T-helper 22 cell (primary cell): ENCODE measurements around the gene SLC27A1.
"Not testable (repeated sequence)": the region's sequence is repeated elsewhere in the genome, so short reads cannot be mapped to it uniquely, and the experiment has no call there.

ENCODE experiments used
- DNase-seq: peaks from one replicate; pipeline ENCODE4 v3.0.0-alpha.2; 2020; ENCODE audit warnings: low read depth

SLC27A1 gene

GRCh38 chr19:17457616-17458015, 12.7 kb upstream of the SLC27A1 start:
- DNase-seq, result no peak

DNA sequence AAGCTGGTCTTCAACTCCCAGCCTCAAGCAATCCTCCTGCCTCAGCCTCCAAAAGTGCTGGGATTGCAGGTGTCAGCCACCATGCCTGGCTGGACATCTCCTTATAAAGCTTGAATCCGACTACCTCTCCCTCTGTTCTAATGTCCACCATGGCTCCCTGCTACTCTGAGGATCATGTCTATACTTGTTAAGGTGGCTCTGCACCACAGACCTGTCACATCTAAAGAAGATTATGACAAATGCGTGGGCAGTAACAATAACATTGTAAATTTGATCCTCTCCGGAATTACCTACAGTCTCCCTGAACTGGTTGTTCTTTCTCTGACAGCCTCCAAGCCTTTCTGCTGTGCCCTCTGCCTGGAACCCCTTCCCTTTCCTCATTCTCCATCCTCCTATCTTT, 11.4 kb upstream of the SLC27A1 start:
- no peak for DNase-seq

- DNase-seq, result no peak
Observed at GRCh38 chr19:17460372-17461230, 9.7 kb upstream of the SLC27A1 start, which contains the start of gene NXNL1. Gene NXNL1 (minus strand): TSS chr19:17460926. CDS start chr19:17460869, 57 bp downstream.

GRCh38 chr19:17466487-17466850, 3.9 kb upstream of the SLC27A1 start:
- DNase-seq, result no peak

- DNase-seq, result no peak
Observed at GRCh38 chr19:17467471-17468301, 2.6 kb upstream of the SLC27A1 start.

GRCh38 chr19:17468302-17469091, 1.8 kb upstream of the SLC27A1 start:
- DNase-seq, result no peak

DNA sequence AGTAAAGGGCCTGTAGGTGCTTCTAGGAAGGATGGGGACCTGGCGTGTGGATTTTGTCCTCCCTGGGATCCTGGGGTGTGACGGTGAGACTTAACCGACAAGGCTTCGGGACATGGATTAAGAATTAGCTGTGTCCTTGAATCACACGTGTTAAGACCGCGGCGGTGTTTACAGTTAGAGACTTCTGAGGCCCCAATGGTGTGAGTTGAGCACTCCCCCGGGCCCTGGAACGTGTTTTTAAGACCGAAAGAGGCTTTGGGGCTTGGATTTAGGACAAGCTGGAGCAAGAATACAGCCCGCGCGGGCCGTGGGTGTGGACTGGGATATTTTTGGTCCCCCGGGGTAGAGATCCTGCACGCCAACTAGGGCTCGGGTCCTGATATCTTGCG, 1.2 kb upstream of the SLC27A1 start:
- DNase-seq, result no peak

- DNase-seq, result peak; percentile 92
Observed at GRCh38 chr19:17469481-17470067, 750 bp upstream of the SLC27A1 start.

DNA sequence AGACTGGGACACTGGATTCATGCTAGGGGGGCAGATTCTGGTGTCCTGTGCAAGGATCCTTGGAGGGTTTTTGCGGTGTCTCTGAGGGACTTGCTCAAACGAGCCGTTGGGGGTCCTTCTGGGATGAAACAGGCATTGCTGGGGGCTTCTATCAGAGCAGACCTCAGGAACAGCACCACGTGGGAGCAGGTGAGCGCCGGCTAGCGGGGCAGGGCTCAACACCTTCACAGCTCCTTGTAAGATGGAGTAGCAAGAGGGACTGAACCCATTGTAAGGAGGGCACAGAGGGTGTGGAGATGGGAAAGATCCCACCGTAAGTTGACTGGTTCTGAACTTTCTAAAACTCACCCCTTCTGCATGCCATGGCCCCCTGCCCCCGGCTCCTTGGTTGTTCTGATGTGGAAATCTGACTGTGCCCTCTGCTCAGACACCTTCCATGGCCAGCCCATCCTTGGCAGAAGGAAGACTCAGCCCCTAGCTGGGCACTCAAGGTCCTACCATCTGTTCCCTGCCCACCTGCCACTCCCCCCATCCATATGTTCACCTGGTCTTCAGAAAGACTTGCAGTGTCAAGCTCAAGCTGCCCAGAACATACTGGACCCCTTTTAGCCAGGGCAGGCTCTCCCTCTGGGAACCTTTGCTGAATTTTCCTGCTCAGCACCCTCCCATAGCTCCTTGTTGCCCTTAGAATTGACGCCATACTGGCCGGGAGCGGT, 1.2 kb downstream of the SLC27A1 start:
- DNase-seq, result no peak

DNA sequence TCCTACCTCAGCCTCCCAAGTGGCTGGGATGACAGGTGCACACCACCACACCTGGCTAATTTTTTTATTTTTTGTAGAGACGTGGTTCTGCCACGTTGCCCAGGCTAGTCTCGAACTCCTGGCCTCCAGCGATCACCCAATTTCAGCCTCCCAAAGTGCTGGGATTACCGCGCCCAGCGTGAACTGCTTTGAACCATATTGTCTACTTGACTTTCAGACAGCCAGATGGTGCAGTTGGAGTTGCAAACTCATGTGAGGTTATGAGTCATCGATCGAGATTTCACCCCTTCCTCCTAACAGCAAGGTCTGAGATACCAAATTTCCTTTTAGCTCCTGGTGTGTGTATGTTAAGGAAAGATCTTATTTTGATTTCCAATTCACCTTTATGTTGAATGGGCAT, 2.7 kb downstream of the SLC27A1 start:
- no peak for DNase-seq

- not testable (repeated sequence) for DNase-seq
Observed at GRCh38 chr19:17475011-17475540, 4.8 kb downstream of the SLC27A1 start.

- DNase-seq, result no peak
Observed at GRCh38 chr19:17475541-17476115, 5.3 kb downstream of the SLC27A1 start.

- no peak for DNase-seq
Observed at GRCh38 chr19:17479325-17479791, 9.0 kb downstream of the SLC27A1 start.

DNA sequence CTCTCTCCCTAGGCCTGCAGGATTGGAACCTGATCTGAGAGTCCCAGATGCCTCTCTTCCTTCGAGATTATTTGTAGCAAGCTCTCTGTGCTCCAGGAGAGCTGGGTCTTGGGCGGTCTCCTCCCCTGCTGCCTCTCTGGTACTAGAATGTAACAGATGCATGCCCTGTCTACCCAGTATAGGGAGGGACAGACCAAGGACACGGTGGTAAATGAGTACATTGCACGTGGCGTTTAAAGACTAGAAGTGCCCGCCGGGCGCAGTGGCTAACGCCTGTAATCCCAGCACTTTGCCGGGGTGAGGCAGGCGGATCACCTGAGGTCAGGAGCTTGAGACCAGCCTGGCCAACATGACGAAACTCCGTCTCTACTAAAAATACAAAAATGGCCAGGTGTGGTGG, 11.7 kb downstream of the SLC27A1 start:
- DNase-seq, result no peak

- no peak for DNase-seq
Observed at GRCh38 chr19:17482877-17483604, 12.7 kb downstream of the SLC27A1 start.

DNA sequence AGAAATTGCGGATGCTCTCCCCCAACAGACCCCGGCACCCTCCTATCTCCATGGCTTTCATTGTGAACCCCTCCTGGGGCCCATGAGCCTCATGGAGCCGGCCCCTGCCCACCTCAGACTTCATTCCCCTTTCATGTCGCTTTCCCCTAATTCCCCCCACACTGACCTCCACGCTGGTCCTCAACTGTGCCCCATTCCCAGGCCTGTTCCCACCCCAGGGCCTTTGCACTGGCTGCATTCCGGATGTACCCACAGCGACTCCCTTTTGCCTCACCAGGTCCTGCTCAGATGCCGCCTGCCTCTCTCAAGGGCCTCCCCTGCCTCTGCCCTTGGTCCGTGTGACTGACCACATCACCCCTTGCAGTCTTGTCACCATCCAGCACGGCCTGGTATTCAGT, 13.3 kb downstream of the SLC27A1 start:
- DNase-seq, result no peak

- DNase-seq, result no peak
Observed at GRCh38 chr19:17484520-17485185, 14.3 kb downstream of the SLC27A1 start.

- DNase-seq, result no peak
Observed at GRCh38 chr19:17486545-17487240, 16.4 kb downstream of the SLC27A1 start.
